Stimulated activated CD8-positive, alpha-beta memory T cell treated with anti-CD3 and anti-CD28 coated beads, Interleukin-15, amount 100 ng/mL, for 1 hour (primary cell): ENCODE measurements around the gene C5AR1.
"Not testable (repeated sequence)": the region's sequence is repeated elsewhere in the genome, so short reads cannot be mapped to it uniquely, and the experiment has no call there.

Experiments
- DNase-seq: peaks from one replicate; pipeline ENCODE4 v3.0.0-alpha.2; 2020; ENCODE audit warnings: low read depth

Gene C5AR1

DNA sequence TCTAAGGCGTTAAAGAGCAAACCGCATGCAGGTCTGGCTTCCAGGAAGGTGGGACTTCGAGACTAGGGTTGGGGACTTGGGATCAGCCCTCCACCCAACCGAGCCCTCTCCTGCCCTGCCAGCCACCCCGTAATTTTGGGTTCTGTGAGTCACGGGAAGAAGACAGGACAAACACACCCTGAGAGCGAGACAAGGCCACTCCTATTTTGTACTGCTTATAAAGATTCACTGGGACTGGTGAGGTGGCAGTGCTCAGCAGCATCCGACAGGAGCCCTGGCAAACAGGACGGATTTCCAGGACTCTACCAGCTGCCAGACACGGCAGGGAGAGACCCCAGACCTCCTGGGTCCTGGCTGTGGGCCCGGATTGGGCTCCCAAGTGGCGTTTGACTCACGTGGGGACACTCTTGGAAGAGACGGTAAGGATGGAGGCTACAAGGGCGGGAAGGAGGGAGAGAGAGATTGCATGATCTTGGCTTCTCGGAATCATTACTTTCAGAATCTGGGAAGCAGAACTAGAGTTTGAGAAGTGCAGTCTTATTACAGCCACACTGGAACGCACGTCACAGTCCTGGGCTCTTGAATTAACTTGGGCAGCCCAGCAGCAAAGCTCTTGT is 22.4 kb downstream of the C5AR1 start, which contains the start of gene C5AR2:
TSS of gene C5AR2 (plus strand) at position 245 of the 617 bp plus-strand sequence. CDS start 8,625 bp downstream, outside the sequence.
- no peak for DNase-seq

- not testable (repeated sequence) for DNase-seq
Measured at GRCh38 chr19:47336765-47337718, 27.4 kb downstream of the C5AR1 start.

GRCh38 chr19:47339196-47339880 is 29.7 kb downstream of the C5AR1 start:
- no peak for DNase-seq

- DNase-seq: no peak
Measured at GRCh38 chr19:47340477-47341208, 31.0 kb downstream of the C5AR1 start.

DNA sequence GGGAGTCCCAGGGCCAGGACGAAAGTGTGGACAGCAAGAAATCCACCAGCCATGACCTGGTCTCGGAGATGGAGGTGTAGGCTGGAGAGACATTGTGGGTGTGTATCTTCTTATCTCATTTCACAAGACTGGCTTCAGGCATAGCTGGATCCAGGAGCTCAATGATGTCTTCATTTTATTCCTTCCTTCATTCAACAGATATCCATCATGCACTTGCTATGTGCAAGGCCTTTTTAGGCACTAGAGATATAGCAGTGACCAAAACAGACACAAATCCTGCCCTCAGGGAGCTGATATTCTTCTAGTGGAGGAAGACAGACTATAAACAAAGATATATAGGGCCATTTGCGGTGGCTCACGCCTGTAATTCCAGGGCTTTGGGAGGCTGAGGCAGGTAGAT is 32.1 kb downstream of the C5AR1 start:
- DNase-seq: no peak

GRCh38 chr19:47343194-47343802 is 33.6 kb downstream of the C5AR1 start:
- DNase-seq: no peak

DNA sequence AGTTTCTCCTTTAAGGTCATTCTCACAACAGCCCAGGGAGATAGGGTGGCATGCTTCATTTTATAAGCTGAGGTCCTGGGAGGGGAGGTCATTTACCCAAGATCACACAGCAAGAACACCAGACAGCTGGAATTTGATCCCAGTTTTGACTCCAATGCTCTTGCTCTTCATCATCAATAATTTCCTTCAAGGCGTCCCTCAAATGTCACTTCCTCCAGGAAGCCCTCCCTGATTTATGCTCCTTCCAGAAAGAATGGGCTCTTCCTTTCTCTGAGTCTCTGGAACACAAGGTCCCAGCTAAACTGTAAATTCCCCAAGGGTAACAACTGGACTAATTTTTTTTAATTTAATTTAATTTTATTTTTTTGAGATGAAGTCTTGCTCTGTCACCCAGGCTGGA is 34.8 kb downstream of the C5AR1 start:
- DNase-seq: no peak

DNA sequence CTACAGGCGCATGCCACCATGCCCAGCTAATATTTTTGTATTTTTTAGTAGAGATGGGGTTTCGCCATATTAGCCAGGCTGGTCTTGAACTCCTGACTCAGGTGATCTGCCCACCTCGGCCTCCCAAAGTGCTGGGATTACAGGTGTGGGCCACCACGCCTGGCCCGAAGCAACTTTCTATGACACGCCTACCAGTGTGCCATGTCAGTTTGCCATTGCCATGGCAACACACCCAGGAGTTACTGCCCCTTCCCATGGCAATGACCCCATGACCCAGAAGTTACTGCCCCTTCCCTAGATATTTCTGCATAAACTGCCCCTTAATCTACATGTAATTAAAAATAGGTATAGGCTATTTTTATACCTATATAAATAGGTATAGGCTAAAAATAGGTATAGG is 36.4 kb downstream of the C5AR1 start:
- not testable (repeated sequence) for DNase-seq

GRCh38 chr19:47348819-47349795 is 39.4 kb downstream of the C5AR1 start, which contains the start of gene DHX34:
DHX34 (plus strand) TSS chr19:47349315; CDS start chr19:47353031, 3,716 bp downstream.
- DNase-seq: peak; percentile 98

DNA sequence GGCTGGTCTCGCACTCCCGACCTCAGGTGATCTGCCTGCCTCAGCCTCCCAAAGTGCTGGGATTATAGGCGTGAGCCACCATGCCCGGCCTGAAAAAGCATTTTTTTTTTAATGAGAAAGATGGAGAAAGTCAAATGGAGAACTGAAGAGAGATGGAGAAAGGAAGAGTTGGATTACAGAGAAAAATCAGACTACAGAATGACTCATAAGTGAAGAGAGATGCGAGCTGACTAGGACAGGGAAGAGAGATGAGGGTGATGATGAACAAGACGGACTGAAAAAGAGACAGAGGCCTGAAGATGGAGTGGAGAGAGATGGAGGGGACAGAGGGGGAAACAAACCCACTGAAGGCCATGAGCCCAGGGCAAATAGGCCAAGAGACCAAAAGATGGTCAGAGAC is 41.0 kb downstream of the C5AR1 start:
- no peak for DNase-seq

DNA sequence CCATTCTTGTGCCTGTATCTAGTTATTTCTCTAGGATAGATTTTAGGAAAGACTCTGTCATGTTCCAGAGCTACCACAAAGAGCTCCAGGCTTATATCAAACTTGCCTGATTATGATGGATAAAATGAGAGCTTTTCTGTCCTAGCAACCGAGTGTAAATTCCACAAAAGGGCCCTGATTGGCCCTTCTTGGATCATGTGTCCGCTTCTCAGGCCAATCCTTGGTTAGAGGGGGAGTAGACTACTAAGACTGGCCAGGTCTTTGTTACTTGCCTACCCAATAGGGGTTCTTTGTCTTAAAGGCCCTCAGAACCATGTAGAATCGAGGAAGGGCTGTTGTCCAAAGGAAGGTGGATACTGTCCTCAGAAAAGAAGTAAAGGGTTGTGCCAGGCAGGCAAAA is 41.9 kb downstream of the C5AR1 start:
- no peak for DNase-seq

DNA sequence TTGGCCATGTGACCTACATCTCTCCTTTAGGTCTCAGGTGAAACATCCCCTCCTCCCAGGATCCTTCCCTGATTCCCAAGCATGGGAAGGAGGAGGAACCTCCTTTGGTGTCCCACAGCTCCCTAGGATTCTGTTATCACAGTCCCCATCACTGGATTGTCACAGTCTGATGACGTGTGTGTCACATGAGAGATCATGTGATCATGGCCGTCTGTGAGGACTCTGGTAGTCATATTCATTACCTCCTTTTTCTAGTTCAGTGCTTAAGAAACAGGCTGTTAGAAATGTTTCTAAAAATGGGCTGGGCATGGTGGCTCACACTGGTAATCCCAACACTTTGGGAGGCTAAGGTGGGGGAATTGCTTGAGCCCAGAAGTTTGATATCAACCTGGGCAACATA is 42.4 kb downstream of the C5AR1 start:
- DNase-seq: no peak

- DNase-seq: no peak
Measured at GRCh38 chr19:47353307-47353712, 43.6 kb downstream of the C5AR1 start.

DNA sequence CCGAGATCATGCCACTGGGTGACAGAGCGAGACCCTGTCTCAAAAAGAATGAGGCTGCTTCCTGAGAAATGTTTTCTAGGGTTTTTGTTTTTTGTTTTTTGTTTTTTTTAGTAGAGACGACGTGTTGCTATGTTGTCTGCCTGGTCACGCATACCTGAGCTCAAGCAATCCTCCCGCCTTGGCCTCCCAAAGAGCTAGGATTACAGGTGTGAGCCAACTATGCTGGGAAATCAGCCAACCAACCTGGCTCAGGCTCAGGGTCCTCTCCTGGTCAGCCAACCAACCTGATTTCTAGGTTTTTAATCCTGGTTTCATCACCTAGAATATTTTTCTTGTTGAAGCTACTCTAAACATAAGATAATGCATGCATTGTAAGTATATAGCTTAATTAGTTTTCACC is 47.2 kb downstream of the C5AR1 start:
- no peak for DNase-seq

DNA sequence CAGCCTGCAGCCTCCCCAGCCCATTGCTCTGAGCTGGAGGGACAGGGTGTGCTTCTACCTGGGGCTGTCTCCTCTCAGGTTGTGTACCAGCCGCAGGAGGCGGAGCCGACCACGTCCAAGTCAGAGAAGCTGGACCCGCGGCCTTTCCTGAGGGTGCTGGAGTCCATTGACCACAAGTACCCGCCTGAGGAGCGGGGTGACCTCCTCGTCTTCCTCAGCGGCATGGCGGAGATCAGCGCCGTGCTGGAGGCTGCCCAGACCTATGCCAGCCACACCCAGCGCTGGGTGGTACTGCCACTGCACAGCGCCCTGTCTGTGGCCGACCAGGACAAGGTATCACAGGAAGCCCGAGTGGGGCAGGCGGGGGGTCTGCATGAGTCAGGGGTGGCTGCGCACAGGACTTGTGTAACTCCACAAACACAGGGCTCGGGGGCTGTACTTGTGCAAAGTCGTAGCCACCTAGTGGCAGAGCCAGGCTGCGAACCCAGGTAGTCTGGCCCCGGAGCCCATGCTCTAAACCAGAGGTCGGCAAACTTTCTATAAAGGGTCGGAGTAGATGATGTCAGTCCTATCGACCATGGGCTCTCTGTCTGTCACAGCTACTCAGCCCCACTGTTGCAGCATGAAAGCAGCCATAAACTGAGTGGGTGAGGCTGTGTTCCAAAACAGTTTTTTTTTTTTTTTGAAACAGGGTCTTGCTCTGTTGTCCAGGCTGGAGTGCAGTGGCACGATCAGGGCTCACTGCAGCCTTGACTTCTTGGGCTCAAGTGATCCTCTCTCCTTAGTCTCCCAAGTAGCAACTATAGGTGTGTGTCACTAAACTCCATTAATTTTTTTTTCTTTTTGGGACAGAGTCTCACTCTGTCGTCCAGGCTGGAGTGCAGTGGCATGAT is 48.4 kb downstream of the C5AR1 start:
- no peak for DNase-seq

GRCh38 chr19:47358936-47359335 is 49.3 kb downstream of the C5AR1 start:
- no peak for DNase-seq

DNA sequence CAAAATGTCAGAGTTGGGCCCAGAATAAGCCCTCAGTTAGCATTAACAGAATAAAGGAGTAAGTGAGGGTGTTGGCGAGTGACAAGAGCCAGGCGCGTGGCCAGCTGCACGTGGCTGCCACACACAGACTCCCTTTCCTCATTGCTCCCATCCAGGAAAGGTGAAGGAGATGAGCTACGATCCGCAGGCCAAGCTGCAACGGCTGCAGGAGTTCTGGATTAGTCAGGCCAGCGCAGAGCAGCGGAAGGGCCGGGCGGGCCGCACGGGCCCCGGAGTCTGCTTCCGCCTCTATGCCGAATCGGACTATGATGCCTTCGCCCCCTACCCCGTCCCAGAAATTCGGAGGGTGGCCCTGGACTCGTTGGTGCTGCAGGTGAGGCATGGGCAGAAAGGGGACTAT is 52.7 kb downstream of the C5AR1 start:
- no peak for DNase-seq

GRCh38 chr19:47363758-47364531 is 54.3 kb downstream of the C5AR1 start:
- no peak for DNase-seq
